Measurements from ENCODE around the gene NFIX.

GRCh38 chr19:13129384-13129783 lies 134.1 kb downstream of the NFIX start:
- TF ChIP-seq EZH2phosphoT487 (IDR thresholded peaks at IDR 0.05; ENCODE audit: unreplicated experiment) (no peak), EZH2 (IDR thresholded peaks at IDR 0.05; ENCODE audit: low read depth, unreplicated experiment) (no peak), CTCF (conservative IDR thresholded peaks at IDR 0.05; ENCODE audit: low read depth in 2 of 2) (no peak), POLR2AphosphoS5 (IDR thresholded peaks at IDR 0.05; ENCODE audit: low read depth) (no peak), CREB1 (CRISPR knock-in tag; IDR thresholded peaks at IDR 0.05; ENCODE audit: low read depth) (no peak), NANOG (IDR thresholded peaks at IDR 0.05; ENCODE audit: borderline replicate concordance) (no peak)

Data from GM23338 (cell line).